Esophagus muscularis mucosa (tissue), 4 donors: Measurements from ENCODE around the gene B4GALT6.

Experiments
- EP300 ChIP-seq: sonication (generic); formaldehyde crosslinking; IDR thresholded peaks from one replicate; pipeline ENCODE4 v1.6.1; 2017; ENCODE audit warnings: antibody characterized with exemption
- POLR2A ChIP-seq: fragments of 450-650 bp; IDR thresholded peaks from one replicate; pipeline ENCODE4 v1.6.1; 2017; ENCODE audit warnings: antibody characterized with exemption, moderate library complexity, mild to moderate bottlenecking, low read depth
- POLR2AphosphoS5 ChIP-seq, 2 donors: sonication (generic); formaldehyde crosslinking; IDR thresholded peaks; one replicate each; pipeline ENCODE4 v1.6.1; 2017; ENCODE audit warnings: antibody characterized with exemption in 2 of 2
- TF ChIP-seq, protein P1 (sequence below), 3 experiments: fragments of 200-600 bp in 2 of 3; fragments of 450-650 bp in 1 of 3; sonication (generic) in 2 of 3; IDR thresholded peaks; one replicate each; pipeline ENCODE4 v1.5.1; 2017 to 2019; ENCODE audit warnings: antibody characterized with exemption in 3 of 3, mild to moderate bottlenecking in 2 of 3, moderate library complexity in 1 of 3

DNA sequence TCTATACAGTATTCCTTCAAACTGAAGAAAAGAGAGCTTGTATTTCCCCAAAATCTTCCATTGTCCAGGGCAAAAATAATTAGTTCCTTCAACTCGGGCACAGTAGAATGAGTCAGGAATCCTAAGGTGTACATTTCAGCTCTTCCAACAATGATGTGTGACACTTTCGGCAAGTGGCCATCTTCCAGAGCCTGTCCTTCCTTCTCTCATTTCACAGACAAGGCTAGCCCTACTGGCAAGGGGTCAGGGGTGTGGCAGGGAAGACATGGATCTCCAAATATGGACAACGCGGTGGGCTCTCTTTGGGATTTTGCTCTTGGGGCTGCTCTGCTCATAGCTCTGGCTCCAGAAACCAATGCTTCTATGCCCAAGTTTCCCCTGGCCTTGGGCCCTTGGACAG, 6.0 kb downstream of the B4GALT6 start:
- TF ChIP-seq POLR2A (no peak), EP300 (no peak), POLR2AphosphoS5 (IDR thresholded peaks at IDR 0.05) (no peak)
- TF ChIP-seq, protein P1, sequence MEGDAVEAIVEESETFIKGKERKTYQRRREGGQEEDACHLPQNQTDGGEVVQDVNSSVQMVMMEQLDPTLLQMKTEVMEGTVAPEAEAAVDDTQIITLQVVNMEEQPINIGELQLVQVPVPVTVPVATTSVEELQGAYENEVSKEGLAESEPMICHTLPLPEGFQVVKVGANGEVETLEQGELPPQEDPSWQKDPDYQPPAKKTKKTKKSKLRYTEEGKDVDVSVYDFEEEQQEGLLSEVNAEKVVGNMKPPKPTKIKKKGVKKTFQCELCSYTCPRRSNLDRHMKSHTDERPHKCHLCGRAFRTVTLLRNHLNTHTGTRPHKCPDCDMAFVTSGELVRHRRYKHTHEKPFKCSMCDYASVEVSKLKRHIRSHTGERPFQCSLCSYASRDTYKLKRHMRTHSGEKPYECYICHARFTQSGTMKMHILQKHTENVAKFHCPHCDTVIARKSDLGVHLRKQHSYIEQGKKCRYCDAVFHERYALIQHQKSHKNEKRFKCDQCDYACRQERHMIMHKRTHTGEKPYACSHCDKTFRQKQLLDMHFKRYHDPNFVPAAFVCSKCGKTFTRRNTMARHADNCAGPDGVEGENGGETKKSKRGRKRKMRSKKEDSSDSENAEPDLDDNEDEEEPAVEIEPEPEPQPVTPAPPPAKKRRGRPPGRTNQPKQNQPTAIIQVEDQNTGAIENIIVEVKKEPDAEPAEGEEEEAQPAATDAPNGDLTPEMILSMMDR (IDR thresholded peaks at IDR 0.05) = no peak
